ENCODE measurements around the gene ZCWPW1. TPM values are rescaled to one million over a fixed set of nuclear protein-coding genes. Genes with fewer than 3 reads are reported as not detected.

Gene ZCWPW1
- total and polyA plus RNA-seq, 2 of the 13 experiments (the other 11 are each of a cell fraction or from before 2014, with no cell fraction given) = 2.4 to 2.5 TPM

DNA sequence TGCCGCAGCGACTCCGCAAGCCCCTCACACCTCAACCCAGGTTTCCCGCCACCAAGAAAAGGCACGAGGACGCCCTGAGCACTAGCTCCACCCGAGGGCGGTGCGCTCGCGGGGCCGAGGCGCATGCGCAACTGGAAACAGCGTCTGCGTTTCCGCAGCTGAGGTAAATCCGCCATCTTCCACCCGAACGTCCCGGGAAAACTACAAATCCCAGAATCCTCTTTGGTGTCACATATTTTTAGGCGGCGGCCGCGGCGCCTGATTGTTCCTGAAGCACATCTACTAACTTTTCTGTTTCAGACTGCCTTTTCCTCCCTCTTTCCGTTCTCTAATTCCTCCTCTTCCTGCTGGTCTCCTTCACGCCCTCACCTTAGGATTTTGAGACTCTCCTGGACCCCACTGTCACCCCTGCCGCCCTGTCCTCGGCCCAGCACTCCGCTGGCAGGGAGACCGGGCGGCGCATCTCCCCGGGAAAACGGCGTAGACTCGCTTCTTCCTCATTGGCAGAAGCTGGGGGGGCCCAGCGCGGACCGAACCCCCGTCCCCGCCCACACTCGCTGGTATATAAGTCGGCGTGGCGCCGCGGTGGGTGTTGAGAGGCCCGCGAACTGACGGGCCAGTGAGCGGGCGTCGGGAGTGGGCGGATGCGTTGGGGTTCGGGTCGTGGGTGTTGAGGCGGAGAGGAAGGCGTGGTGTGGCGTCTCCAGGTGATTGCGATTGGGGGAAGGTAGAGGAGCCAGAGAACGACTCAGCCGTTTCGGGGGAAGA, at the start of gene ZCWPW1 (continued):
- TF ChIP-seq STAT6 (CRISPR knock-in tag; IDR thresholded peaks at IDR 0.05; ENCODE audit: borderline replicate concordance) (no peak; the same call in 1 of the 2 replicates), ZNF615 (CRISPR knock-in tag; IDR thresholded peaks at IDR 0.05; ENCODE audit: borderline replicate concordance) (no peak), TBX3 (IDR thresholded peaks at IDR 0.05; ENCODE audit: borderline replicate concordance) (no peak), PRDM10 (CRISPR knock-in tag; IDR thresholded peaks at IDR 0.05; ENCODE audit: low read depth) (no peak; the same call in 1 of the 2 replicates), LCORL (IDR thresholded peaks at IDR 0.05) (no peak), LCORL (CRISPR knock-in tag; IDR thresholded peaks at IDR 0.05) (peak; percentile 61; the same call in 1 of the 2 replicates), MNT (IDR thresholded peaks at IDR 0.05) (no peak), KMT2A (CRISPR knock-in tag; IDR thresholded peaks at IDR 0.05) (no peak; the same call in 1 of the 2 replicates), SMARCE1 (IDR thresholded peaks at IDR 0.05; ENCODE audit: borderline replicate concordance) (no peak), TCF7L2 (IDR thresholded peaks at IDR 0.05; ENCODE audit: low read depth, low read length) (no peak), HNRNPH1 (optimal IDR thresholded peaks at IDR 0.05; ENCODE audit: low read depth, low read length) (peak; percentile 92)
- TF ChIP-seq, protein P1, sequence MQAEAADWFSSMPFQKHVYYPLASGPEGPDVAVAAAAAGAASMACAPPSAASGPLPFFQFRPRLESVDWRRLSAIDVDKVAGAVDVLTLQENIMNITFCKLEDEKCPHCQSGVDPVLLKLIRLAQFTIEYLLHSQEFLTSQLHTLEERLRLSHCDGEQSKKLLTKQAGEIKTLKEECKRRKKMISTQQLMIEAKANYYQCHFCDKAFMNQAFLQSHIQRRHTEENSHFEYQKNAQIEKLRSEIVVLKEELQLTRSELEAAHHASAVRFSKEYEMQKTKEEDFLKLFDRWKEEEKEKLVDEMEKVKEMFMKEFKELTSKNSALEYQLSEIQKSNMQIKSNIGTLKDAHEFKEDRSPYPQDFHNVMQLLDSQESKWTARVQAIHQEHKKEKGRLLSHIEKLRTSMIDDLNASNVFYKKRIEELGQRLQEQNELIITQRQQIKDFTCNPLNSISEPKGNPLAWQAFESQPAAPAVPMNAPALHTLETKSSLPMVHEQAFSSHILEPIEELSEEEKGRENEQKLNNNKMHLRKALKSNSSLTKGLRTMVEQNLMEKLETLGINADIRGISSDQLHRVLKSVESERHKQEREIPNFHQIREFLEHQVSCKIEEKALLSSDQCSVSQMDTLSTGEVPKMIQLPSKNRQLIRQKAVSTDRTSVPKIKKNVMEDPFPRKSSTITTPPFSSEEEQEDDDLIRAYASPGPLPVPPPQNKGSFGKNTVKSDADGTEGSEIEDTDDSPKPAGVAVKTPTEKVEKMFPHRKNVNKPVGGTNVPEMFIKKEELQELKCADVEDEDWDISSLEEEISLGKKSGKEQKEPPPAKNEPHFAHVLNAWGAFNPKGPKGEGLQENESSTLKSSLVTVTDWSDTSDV (CRISPR knock-in tag; IDR thresholded peaks at IDR 0.05) = no peak
- TF ChIP-seq, protein P2, sequence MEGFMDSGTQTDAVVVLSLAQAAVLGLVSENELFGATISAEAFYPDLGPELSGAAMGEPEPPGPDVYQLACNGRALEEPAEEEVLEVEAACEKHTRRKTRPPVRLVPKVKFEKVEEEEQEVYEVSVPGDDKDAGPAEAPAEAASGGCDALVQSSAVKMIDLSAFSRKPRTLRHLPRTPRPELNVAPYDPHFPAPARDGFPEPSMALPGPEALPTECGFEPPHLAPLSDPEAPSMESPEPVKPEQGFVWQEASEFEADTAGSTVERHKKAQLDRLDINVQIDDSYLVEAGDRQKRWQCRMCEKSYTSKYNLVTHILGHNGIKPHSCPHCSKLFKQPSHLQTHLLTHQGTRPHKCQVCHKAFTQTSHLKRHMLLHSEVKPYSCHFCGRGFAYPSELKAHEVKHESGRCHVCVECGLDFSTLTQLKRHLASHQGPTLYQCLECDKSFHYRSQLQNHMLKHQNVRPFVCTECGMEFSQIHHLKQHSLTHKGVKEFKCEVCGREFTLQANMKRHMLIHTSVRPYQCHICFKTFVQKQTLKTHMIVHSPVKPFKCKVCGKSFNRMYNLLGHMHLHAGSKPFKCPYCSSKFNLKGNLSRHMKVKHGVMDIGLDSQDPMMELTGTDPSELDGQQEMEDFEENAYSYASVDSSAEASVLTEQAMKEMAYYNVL (CRISPR knock-in tag; IDR thresholded peaks at IDR 0.05; ENCODE audit: borderline replicate concordance) = peak; percentile 25; the same call in 1 of the 2 replicates
- TF ChIP-seq, protein P3, sequence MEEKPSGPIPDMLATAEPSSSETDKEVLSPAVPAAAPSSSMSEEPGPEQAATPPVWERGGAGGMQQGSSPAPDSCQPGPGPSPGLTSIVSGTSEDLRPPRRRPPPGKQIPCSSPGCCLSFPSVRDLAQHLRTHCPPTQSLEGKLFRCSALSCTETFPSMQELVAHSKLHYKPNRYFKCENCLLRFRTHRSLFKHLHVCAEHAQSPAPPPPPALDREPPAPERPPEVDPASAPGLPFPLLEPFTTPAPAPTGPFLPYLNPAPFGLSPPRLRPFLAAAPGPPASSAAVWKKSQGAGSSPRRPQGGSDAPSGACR (CRISPR knock-in tag; IDR thresholded peaks at IDR 0.05) = peak; percentile 16; the same call in 1 of the 2 replicates

Measured in HepG2 (cell line).